GM18502 (cell line): Measurements from ENCODE around the gene RNF214.

Experiments
- ATAC-seq: cut with Tn5 transposase; IDR thresholded peaks from one replicate; pipeline ENCODE4 v1.9.1; 2021; ENCODE audit warnings: mild to moderate bottlenecking; ENCODE audit not compliant: unreplicated experiment, poor library complexity

RNF214 gene

GRCh38 chr11:117212697-117213355, 19.6 kb upstream of the RNF214 start:
- no peak for ATAC-seq

- no peak for ATAC-seq
These were observed 17.9 kb upstream of the RNF214 start for GRCh38 chr11:117214404-117215110.

- no peak for ATAC-seq
These were observed 15.1 kb upstream of the RNF214 start for GRCh38 chr11:117217141-117218084.

- ATAC-seq = no peak
These were observed 14.1 kb upstream of the RNF214 start for GRCh38 chr11:117218133-117218915.

GRCh38 chr11:117219001-117219400, 13.5 kb upstream of the RNF214 start:
- ATAC-seq = no peak

- no peak for ATAC-seq
These were observed 13.0 kb upstream of the RNF214 start for GRCh38 chr11:117219455-117219854.

- ATAC-seq = no peak
These were observed 12.5 kb upstream of the RNF214 start for GRCh38 chr11:117219995-117220394.

- ATAC-seq = no peak
These were observed 11.9 kb upstream of the RNF214 start for GRCh38 chr11:117220568-117220967.

- no peak for ATAC-seq
These were observed 11.3 kb upstream of the RNF214 start for GRCh38 chr11:117220999-117221774.

GRCh38 chr11:117221775-117222517, 10.5 kb upstream of the RNF214 start:
- no peak for ATAC-seq

- ATAC-seq = no peak
These were observed 9.3 kb upstream of the RNF214 start for GRCh38 chr11:117222991-117223740.

GRCh38 chr11:117223741-117224689, 8.5 kb upstream of the RNF214 start:
- no peak for ATAC-seq

GRCh38 chr11:117225553-117226170, 6.8 kb upstream of the RNF214 start:
- ATAC-seq = no peak

- no peak for ATAC-seq
These were observed 5.8 kb upstream of the RNF214 start for GRCh38 chr11:117226388-117227385.

GRCh38 chr11:117228091-117228490, 4.4 kb upstream of the RNF214 start:
- ATAC-seq = no peak
